Measurements from ENCODE around the gene NSUN7.
"Not testable (repeated sequence)": the region's sequence is repeated elsewhere in the genome, so short reads cannot be mapped to it uniquely, and the experiment has no call there.

Gene NSUN7, protein sequence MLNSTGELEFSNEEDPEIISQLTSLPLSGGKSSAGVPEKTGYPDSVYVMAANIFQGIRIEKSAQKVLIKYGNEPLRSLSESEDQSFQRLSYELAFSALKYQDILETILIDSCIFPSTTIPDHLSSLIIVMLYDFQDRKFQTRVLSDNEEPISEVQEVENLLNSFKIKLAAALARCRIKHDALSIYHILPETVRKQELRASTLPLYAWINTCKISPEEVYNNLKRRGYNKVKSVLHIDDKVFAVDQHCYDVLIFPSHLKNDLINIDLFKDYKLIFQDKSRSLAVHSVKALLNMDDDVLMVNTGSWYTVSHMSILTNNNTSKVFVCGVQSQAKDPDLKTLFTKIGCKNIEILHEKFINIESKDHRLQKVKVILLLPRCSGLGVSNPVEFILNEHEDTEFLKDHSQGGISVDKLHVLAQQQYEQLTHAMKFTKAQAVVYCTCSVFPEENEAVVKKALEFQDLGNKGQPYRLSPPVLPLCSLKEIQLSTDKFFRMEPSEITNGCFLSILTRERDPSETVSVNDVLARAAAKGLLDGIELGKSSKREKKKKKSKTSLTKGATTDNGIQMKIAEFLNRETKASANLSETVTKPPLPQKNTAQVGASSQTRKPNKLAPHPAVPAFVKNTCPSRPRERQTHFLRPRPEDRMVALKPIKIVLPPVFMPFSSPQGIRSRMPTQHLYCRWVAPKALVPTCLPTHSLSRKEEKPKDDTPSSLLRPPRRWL

DNA sequence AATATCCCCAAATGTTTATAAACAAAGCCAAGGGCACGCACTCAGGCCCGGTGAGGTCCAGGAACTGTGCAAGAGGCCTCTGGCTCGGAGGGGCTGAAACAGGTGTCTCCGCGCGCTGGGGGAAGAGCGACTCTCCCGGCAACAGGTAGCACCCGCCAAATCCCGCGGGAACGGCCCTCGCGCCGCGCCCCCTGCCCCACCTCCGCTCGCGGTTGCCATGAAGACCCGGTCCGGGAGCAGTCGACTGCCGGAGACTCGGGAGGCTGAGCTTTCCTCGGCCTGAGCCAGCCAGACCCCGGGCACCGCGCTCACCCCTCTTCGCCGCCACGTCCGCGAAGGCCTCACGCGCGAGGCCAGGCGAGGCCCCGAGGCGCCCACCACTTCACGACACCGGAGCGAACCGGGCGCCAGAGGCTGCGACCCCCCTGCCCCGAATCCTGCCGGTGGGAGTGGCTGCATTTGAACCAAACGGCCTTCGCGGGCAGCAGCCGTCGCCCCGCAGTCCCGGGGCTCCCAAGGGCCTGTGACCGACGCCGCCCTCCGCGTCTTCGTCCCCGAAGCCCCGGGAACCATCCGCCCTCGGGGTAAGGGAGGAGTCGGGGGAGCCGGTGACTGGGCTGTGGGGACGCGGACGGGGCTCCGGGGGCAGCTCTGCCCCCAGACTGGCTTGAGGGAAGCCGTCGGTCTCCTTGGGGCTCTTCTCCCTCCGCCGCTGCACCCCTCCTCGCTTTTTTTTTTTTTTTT lies at the start of gene NSUN7:
Gene NSUN7 (plus strand): TSS at position 239 of the 744 bp plus-strand sequence. CDS start 739 bp downstream, outside the sequence.
- DNase-seq, result peak; percentile 70

DNA sequence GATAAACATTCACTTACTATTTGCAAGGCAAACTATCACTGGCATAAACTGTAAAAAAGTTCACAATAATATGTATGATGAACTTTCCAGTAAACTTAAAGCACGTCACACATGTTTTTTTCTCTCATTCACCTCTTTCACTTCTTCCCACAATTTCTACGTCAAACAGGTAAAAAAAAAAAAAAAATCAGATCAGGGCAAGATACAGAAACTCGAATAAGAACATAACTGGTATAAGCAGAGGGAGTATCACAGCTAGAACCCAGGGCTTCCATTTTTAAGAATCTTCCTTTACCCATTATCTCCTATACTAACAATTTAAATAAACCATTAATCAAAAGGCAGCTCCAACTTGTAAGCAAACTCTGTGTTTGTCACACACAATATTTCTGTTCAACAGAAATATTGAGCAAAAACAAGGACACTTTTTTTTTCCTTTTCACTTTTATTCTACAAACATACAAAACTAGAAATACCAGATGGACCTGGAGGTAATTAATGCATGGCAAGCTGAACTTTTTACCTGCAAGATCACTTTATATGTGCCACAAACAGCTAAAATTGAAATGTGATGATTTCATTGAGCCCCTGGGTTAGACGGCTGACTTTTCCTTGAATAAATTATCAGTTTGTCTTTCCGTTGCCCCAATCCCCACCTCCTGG lies 47.5 kb upstream of the NSUN7 start:
- no peak for DNase-seq

DNA sequence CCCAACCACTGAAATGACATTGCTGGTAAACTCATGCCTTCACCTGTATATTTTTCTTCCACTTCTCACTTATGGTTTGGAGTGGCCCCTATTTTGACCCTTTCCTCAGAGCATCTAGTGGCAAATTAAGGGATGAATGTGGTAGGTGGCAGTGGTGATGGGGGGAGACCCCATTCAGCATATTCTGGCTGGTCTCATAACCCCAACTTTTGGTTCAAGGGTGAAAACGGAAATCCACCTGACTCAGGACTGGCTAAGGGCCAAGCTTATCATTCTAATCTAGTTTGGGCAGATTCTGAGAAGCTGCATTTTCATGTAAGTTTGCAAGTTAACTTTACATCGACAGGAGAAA lies 47.0 kb upstream of the NSUN7 start:
- DNase-seq, result no peak

DNA sequence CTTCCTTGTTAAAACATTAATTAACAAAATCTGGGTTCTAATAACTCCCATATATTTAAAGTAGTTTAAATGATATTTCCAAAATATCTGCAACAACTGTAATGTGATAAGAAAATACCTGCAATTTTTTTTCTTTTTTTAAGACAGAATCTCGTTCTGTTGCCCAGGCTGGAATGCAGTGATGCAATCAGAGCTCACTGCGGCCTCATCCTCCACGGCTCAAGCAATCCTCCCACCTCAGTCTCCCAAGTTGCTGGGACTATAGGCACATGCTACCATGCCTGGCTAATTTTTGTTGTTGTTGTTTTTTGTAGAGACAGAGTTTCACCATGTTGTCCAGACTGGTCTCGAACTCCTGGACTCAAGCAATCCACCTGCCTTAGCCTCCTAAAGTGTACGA lies 45.7 kb upstream of the NSUN7 start:
- DNase-seq, result no peak

DNA sequence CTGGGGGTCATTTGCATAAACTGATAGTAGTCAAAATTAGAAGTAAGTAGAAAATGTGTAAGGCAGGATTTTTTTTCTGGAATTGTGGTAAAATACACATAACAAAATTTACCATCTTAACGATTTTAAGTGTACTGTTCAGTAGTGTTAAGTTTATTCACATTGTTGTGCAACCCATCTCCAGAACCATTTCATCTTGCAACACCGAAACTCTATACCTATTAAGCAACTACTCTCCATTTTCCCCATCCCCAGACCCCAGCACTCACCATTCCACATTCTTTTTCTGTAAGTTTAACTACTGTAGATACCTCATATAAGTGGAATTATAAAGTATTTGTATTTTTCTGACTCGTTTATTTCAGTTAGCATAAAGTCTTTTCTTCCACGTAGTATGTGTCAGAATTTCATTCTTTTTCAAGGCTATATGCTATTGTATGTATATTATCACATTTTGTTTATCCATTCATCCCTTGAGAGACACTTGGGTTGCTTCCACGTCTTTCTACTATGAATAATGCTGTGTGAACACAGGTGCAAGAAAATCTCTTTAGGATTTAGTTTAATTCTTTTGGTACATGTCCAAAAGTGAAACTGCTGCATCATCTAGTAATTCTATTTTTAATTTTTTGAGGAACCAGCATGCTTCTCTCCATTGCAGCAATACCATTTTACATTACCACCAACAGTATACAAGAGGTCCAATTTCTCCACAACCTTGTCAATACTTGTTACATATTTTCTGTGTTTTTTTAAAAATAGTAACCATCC lies 39.1 kb upstream of the NSUN7 start:
- DNase-seq, result no peak

DNA sequence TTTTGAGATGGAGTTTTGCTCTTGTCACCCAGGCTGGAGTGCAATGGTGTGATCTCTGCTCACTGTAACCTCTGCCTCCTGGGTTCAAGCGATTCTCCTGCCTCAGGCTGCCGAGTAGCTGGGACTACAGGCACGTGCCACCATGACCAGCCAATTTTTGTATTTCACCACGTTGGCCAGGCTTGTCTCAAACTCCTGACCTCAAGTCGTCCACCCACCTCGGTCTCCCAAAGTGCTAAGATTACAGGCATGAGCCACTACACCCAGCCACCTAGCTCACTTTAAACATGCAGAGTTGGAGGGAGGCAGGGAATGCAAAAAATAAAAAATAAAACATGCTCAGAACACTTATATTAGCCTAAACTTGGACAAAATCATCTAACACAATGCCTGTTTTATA lies 36.8 kb upstream of the NSUN7 start:
- DNase-seq, result not testable (repeated sequence)

DNA sequence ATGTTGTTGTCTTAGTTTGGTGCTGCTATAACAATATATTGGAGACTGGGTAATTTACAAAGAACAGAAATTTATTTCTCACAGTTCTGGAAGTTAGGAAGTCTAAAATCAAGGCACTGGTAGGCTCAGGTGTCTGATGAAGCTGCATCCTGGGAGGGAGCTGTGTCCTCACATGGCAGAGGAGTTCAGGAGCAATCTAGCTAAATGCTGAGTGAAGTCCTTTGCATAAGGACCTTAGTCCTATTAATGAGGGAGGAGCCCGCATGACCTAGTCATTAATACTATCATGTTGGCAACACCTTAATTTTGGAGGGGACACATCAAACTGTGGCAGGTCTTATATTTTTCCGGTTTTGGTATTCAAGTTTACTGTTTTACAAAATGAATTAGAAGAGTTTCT lies 36.0 kb upstream of the NSUN7 start:
- no peak for DNase-seq

DNA sequence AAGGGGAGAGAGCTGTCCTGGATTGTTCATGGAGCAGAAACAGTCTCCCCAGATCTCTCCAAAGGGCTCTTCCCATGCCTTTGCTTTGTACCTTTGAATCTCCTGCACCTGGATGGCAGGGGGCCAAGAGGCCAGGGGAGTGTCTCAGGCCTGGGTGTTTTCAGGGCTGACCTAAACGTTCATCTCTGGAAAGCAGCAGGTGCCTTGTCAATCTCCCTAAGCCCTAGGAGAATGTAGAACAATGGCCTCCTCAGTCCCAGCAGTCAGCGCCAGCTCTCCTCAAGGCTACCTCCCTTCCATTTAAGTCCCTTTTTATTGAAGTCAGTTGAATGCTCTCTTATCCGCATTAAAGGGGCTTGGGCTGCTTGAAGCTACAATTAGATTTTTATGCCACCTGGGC lies 31.2 kb upstream of the NSUN7 start:
- peak; percentile 28 for DNase-seq

DNA sequence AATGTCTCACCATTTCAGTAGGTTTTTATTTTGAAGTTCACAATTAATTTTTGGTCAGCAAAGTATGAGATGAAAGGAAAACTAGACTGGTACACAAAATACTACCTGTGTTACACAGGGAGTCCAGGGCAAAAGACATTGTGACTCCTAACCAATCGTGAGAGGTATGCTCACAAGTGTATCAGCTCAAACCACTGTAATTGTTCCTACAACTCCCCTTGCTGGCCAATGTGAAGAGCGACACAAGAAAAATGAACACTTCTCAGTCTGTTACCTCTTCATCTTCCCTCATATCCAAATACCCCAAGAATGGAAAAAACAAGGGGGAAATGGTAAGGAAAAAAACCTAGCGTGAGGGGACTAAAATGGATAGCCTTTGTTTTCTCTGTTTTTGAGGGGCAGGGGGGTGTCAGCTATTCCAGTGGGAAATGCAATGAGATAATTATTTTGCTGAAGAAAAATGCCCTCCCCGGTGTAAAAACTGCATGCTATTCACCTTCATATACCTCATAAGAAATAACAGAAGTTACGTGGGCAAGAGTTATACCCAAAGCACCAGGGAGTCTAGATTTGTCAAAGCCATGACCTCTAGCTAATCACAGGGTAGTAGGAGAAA lies 30.6 kb upstream of the NSUN7 start:
- DNase-seq, result peak; percentile 12

DNA sequence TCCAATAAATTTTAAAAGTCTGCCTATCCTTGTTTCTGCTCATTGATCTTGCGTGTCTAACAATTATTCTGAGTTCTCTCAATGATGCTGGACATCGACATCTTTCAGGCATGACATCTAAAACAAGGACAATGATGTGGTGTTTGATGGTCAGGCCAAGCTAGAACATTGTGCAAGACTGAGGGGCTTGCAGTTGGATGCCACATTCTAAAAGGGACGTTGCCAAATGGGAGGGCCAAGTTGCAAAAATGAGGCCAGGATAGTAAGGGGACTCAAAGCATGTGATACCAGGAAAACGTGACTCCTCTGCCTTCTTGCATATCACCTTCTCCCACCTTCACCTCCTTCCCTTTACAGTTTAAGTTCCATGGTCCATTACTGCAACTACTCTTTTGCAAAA lies 29.4 kb upstream of the NSUN7 start:
- DNase-seq, result no peak

DNA sequence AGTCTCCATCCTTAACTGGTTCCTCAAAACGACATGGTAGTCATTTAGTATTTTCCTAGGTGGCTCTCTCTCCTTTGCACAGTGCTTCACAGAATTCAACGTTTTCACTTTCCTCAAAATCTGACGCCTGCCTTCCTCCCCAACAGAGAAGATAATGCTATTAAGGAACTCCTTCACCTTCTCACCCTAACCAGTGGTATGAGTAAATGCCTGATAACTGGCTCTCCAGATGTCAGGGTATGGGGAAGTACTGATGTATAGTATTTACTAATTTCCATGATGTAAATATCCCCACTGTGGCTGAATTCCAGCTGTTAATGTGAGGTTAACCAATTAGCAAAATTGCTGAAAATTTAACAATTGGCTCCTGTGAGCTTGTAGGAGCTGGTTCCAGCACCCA lies 28.8 kb upstream of the NSUN7 start:
- DNase-seq, result no peak

DNA sequence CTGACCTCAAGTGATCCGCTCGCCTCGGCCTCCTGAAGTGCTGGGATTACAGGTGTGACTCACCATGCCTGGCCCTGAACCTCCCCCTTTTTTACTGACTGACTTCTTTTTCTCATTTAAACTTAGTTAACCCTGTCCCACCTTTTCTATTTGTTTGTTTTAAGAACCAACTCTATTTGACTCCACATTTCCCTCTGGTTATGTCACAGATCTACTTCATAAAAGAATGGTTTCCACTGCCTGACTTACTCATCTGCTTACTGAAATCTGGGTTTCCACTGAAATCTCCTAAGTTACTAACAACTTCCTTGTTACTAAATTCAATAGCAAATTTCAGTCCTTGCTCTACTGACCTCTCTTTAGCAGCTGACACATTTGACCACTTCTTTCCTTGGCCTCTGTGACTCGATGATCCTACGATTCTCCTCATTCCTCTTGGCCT lies 28.0 kb upstream of the NSUN7 start:
- DNase-seq, result no peak

DNA sequence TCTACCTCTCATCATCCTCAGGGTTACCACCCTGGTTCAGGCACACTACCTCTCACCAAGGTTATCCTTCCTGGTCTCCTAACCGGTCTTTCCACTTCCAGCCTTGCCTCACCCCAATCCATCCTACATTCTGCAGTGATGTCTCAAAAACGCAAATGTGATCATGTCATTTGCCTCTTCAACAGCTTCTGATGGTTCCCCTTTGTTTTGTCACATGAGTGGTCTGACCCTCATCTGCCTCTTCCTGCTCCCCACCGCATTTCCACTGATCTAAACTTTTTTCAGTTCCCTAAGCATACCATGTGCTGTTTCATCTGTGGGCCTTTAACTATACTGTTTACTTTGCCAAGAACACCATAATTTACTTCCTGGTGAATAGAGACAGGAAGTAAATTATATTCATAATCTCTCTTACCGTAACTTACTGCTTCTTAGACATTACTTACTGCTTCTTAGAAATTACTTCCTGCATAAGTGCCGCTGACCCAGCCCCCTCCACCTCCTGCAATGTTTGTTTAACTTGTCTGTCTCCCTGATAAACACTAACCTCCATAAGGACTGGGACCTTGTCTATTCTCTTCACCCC lies 27.1 kb upstream of the NSUN7 start:
- no peak for DNase-seq

DNA sequence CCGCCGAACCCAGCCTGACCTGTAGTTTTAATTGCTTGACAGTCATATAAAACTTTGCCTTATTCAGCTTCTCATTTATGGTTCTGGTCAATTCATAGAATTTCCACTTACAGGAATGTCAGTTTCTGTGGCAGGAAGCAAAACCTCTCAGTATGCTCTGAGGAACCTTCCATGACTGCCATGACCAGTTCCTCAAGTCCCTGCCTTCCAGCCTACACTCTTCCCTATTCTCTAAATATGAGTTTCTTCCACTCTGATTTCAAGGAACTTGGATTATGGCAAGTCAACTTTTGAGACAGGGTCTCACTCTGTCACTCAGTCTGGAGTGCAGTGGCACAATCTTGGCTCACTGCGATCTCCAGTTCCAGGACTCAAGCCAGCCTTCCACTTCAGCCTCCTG lies 26.0 kb upstream of the NSUN7 start:
- no peak for DNase-seq

DNA sequence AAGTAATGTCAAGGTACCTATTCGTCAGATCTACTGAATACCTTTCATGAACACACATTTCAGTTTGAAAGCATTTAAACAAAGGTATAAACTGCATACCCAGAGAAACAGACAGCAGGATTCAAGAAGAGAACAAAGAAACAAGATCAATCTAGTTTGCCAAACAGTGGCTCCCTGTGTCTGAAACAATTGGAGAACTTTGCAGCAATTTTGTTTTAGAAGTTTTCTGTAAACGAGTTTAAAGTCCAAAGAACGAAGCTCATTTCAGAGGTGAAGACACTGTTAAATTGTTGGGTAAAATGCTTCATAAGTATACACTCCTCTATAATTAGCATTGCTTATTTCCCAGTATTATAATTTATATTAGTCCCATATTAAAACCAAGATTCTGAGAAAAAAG lies 21.4 kb upstream of the NSUN7 start:
- DNase-seq, result no peak

DNA sequence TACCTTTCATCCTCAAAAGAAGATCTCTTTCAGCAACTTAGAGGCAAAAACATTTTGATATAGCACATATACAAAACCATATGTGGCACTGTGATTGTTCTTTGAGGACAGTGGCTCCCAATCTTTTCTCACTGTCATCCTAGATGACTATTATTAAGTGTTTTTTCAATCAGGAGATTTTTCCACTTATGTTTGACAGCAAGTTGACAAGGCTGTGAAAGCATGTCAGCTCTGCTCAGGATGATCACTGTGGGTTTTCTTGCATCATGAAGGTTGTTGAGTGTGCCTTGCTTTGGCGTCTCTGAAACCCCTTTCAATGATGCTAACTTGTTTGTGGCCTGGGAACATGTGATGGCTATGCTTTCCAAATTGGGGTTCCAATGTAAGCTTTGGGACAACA lies 20.2 kb upstream of the NSUN7 start:
- no peak for DNase-seq

DNA sequence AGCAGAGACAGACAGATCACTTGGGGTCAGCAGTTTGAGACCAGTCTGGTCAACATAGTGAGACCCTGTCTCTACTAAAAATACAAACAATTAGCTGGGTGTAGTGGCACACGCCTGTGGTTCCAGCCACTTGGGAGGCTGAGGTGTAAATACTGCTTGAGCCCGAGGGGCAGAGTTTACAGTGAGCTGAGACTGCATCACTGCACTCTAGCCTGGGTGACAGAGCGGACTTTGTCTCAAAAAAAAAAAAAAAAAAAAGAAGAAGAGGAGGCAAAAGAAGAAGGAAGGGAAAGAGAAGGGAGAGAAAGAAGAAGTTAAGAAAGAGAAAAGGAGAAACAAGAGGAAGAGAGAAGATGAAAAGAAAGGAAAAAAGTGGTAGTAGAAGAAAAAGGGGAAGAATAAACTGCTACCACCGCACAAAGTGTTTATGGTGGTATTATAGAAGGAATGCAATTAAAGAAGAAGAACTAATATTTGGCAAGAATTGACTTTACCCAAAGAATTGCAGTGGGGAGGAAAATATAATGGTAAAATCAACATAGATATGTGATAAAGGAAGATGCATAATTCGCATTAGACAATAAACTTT lies 19.6 kb upstream of the NSUN7 start:
- no peak for DNase-seq

DNA sequence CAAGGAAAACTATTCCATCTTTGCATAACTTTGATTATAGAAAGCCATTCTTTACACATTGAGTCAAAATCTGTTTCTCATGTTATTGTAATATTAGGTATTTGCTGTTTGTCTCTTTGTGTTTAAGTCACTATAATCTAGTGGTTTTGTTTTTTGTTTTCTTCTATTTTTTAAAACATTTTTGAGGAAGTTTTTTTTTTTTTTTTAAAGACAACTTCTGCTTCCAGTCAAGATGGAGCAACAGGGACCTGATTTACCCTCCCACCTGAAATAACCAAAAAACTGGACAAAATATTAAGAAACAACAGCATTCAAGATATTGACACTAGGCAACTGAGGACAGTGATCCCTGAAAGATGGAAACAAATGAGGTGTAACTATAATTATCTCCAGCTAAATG lies 18.4 kb upstream of the NSUN7 start:
- DNase-seq, result no peak

DNA sequence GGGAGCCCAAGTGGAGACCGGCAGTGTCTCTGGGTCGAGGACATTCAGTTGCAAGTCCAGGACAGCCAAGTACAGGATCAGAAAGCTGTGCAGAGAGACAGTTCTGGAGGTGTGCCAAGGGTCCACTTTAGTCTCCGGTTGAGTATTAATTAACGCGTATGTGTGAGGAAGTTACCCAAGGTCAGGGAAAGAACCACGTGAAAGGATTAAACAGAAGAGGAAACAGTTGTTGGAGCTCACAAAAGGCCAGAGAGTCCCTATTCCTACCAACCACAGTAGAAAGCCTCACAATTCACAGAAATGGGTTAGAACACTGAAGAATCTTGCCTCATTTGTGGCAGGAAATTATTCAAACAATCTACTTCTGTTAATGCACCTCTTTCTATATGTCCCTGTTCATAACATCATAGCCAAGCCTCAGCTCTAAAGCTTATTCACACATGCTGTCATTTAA lies 17.9 kb upstream of the NSUN7 start:
- DNase-seq, result peak; percentile 86

DNA sequence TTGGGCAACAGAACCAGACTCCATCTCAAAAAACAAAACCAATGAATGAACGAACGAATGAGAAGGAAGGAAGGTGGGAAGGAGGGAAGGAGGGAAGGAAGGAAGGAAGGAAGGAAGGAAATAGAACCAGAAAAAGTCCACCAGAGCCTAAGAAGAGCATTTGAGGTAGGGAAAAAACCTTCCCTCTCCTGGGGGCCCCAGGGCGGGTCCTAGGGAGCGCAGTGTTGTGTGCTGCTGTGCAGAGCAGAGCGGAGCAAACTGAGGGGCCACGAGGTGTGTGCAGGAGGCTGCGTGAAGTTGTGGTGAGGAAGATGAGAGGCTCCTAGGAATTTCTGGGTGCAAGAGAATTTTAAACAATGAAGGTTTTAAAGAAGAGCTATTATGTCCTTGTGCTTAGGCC lies 16.0 kb upstream of the NSUN7 start:
- DNase-seq, result no peak

DNA sequence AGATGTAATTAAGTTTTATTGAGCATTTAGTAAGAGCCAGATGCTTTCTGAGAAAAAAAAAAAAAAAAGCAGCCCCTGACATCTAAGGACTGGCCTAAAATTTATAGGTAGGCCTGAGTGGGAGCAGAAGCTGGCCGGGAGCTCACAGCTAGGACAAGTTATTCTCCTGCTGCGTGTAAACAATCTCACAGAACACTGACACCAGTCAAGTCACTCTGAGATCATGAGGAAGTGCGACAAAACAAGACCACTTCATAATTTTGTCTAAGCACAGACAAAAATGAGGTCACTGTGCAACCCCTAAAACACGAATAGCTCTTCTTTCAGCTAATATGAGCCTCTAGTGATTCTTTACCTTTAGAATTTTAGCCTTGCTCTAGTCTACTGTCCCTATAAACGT lies 15.3 kb upstream of the NSUN7 start:
- no peak for DNase-seq

Data from NCI-H1105 treated with DMSO at 0.1 percent for 48 hours (cell line).